SK-MEL-5 (cell line): ENCODE results near the gene WNK2. TPM values are rescaled to one million over a fixed set of nuclear protein-coding genes. Genes with fewer than 3 reads are reported as not detected.
"Not testable (repeated sequence)": the region's sequence is repeated elsewhere in the genome, so short reads cannot be mapped to it uniquely, and the experiment has no call there.

Experiments
- DNase-seq: peaks from one replicate; pipeline ENCODE4 v3.0.0-alpha.2; 2016; ENCODE audit warnings: low read depth, low spot score
- in situ Hi-C: cut with HindIII; loops from 2 replicates; pipeline ENCODE4 v1.10.0; 2016; ENCODE audit warnings: low sequenced_read_pairs, high pct_unique_total_duplicates, low pct_unique_long_range_greater_than_20kb
- total RNA-seq: library from RNA; depleted of rRNA; stranded (reverse); fragments of >200 nt; shearing (Covaris generic); gene quantifications from 2 replicates; pipeline ENCODE4 v1.2.3, GENCODE V29; 2014; rRNA removed

The WNK2 gene
- total RNA-seq, 1 experiment from 2014 or later, result 2.4 TPM

GRCh38 chr9:93366486-93366885, 182.5 kb downstream of the WNK2 start:
- DNase-seq, in situ Hi-C loops: not testable (repeated sequence)

- in situ Hi-C loops, result no loop called here
- DNase-seq, result no peak
Measured at GRCh38 chr9:93368437-93368836, 184.5 kb downstream of the WNK2 start.

GRCh38 chr9:93369686-93370085, 185.7 kb downstream of the WNK2 start:
- DNase-seq, result no peak
- in situ Hi-C loops, result no loop called here

Other genes with a start within 250 kb of the WNK2 start
- gene FGD3, start 236.6 kb upstream of the WNK2 start, total RNA-seq, result 0.08 and 0.13 TPM in 2 replicates
- gene SUSD3, start 125.4 kb upstream of the WNK2 start, total RNA-seq, result 0.90 and 1.3 TPM in 2 replicates
- 46.4 and 50.1 TPM in 2 replicates for gene CARD19, start 87.9 kb upstream of the WNK2 start, total RNA-seq
- 75.9 and 81.3 TPM in 2 replicates for gene NINJ1, start 49.9 kb upstream of the WNK2 start, total RNA-seq